Left ventricle myocardium inferior (tissue), 1 donor: ENCODE results near the gene LRRC1. TPM values are rescaled to one million over a fixed set of nuclear protein-coding genes. Genes with fewer than 3 reads are reported as not detected.
A peak's percentile ranks its signal among the peaks of the same experiment; 100 is the strongest.

Experiments used
- DNase-seq: peaks from one replicate; pipeline ENCODE4 v3.0.0-alpha.2; 2020
- H3K27ac ChIP-seq: fragments of 200-600 bp; replicated peaks from 2 replicates; pipeline ENCODE4 v1.8.0; 2021
- H3K27me3 ChIP-seq: fragments of 200-600 bp; 2 replicates; pipeline ENCODE4 v1.8.0; 2021; ENCODE audit warnings: low read depth
- H3K36me3 ChIP-seq: fragments of 200-600 bp; 2 replicates; pipeline ENCODE4 v1.8.0; 2021
- H3K4me1 ChIP-seq: fragments of 200-600 bp; 2 replicates; pipeline ENCODE4 v1.8.0; 2021
- H3K4me3 ChIP-seq: fragments of 200-600 bp; 2 replicates; pipeline ENCODE4 v1.8.0; 2021; ENCODE audit warnings: mild to moderate bottlenecking, moderate library complexity
- H3K9me3 ChIP-seq: fragments of 200-600 bp; replicated peaks from 2 replicates; pipeline ENCODE4 v1.8.0; 2021
- CTCF ChIP-seq: fragments of 200-600 bp; IDR thresholded peaks from 2 replicates; pipeline ENCODE4 v1.8.0; 2021; ENCODE audit warnings: antibody characterized with exemption, mild to moderate bottlenecking, borderline replicate concordance
- intact Hi-C: fragments of 100-400 bp; cut with micrococcal nuclease; formaldehyde crosslinking; loops from one replicate; pipeline ENCODE4 v1.11.0; 2022
- total RNA-seq: library from RNA; stranded (reverse); fragmentation: NEBNext Ultra II Directional; extraction: Animal tissue kit (Norgen Biotek cat#: 25700); gene quantifications from one replicate; pipeline ENCODE4 v1.2.1, GENCODE V29; 2021
- donor health status: DM: no; HTN: yes; CAD: no; lungs with severe emphysema.

LRRC1 gene
- total RNA-seq, 1 donor from 2014 or later, result 2.7 TPM

GRCh38 chr6:53792973-53793317 is 1.9 kb upstream of the LRRC1 start:
- no peak overlapping the region for H3K27ac ChIP-seq
- no peaks in the 10 kb centered on the region for H3K36me3 ChIP-seq
- peaks cover 22% of the 10 kb centered on the region for H3K9me3 ChIP-seq
- no peaks in the 10 kb centered on the region for H3K27me3 ChIP-seq
- no peak for TF ChIP-seq CTCF
- intact Hi-C loops, result loop anchor here (10.0 kb wide), 2 partner anchors 132 to 162 kb away; no protein-coding TSS in a partner anchor
- peaks cover 37% of the 10 kb centered on the region for H3K4me1 ChIP-seq
- peak overlapping the region; percentile 88 for H3K4me3 ChIP-seq
- no peak for DNase-seq

- Histone ChIP-seq H3K27ac (peak overlapping the region; percentile 83), H3K36me3 (no peaks in the 10 kb centered on the region), H3K27me3 (no peaks in the 10 kb centered on the region), H3K4me3 (peak overlapping the region; percentile 88), H3K9me3 (peaks cover 16% of the 10 kb centered on the region), H3K4me1 (peaks cover 37% of the 10 kb centered on the region)
- TF ChIP-seq CTCF, result no peak
- intact Hi-C loops, result loop anchor here (10.0 kb wide), 2 partner anchors 131 to 161 kb away; no protein-coding TSS in a partner anchor
- no peak for DNase-seq
Measured at GRCh38 chr6:53793318-53794136, 1.3 kb upstream of the LRRC1 start.

GRCh38 chr6:53794137-53794719 is 577 bp upstream of the LRRC1 start:
- Histone ChIP-seq H3K9me3 (peaks cover 9% of the 10 kb centered on the region), H3K27ac (peak overlapping the region; percentile 83), H3K36me3 (no peaks in the 10 kb centered on the region), H3K4me3 (peak overlapping the region; percentile 88), H3K27me3 (no peaks in the 10 kb centered on the region), H3K4me1 (peaks cover 37% of the 10 kb centered on the region)
- intact Hi-C loops, result loop anchor here (10.0 kb wide), 2 partner anchors 131 to 161 kb away; no protein-coding TSS in a partner anchor
- DNase-seq, result peak; percentile 66
- peak; percentile 62 for TF ChIP-seq CTCF

GRCh38 chr6:53795340-53795701 is 516 bp downstream of the LRRC1 start:
- peaks cover 37% of the 10 kb centered on the region for H3K4me1 ChIP-seq
- H3K4me3 ChIP-seq, result peak overlapping the region; percentile 88
- peak overlapping the region; percentile 83 for H3K27ac ChIP-seq
- TF ChIP-seq CTCF, result no peak
- H3K9me3 ChIP-seq, result no peaks in the 10 kb centered on the region
- intact Hi-C loops, result loop anchor here (10.0 kb wide), 2 partner anchors 129 to 159 kb away; no protein-coding TSS in a partner anchor
- DNase-seq, result no peak
- H3K36me3 ChIP-seq, result no peaks in the 10 kb centered on the region
- H3K27me3 ChIP-seq, result no peaks in the 10 kb centered on the region

- intact Hi-C loops, result loop anchor here (10.0 kb wide), 2 partner anchors 129 to 159 kb away; no protein-coding TSS in a partner anchor
- Histone ChIP-seq H3K27ac (peak overlapping the region; percentile 83), H3K4me3 (peak overlapping the region; percentile 88), H3K36me3 (no peaks in the 10 kb centered on the region), H3K27me3 (no peaks in the 10 kb centered on the region), H3K9me3 (no peaks in the 10 kb centered on the region), H3K4me1 (peaks cover 37% of the 10 kb centered on the region)
- TF ChIP-seq CTCF, result no peak
- peak; percentile 29 for DNase-seq
Measured at GRCh38 chr6:53795702-53796450, 1.1 kb downstream of the LRRC1 start.
